ENCODE data around the gene POLN. TPM values are rescaled to one million over a fixed set of nuclear protein-coding genes. Genes with fewer than 3 reads are reported as not detected.

POLN gene
- total and polyA plus RNA-seq, 2 of the 4 experiments (the other 2 are of a cell fraction): 0.63 to 0.72 TPM

DNA sequence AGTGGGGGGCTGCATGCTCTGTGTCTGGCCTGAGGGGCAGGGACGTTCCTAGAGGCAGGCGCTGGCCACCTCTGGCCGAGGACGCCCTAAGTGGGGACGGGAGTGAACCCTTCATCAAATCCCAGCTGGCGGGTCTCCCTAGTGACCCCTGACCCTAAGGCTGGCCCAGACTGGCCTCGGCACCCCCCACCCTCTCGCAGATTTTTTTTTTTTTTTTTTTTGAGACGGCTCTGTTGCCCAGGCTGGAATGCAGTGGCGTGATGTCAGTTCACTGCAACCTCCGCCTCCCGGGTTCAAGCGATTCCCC is 21.0 kb upstream of the POLN start:
- CTCF ChIA-PET: interaction anchor here (0.7 kb wide), 1 partner anchor 151 kb away, joined by 4 read pairs; no protein-coding TSS in a partner anchor
- Histone ChIP-seq H3K4me3 (ENCODE audit: insufficient read depth, low read depth, low read length) (peak overlapping the region; percentile 49), H2BK120ac (ENCODE audit: low read depth, low read length) (peak overlapping the region; percentile 56), H3K14ac (replicated peaks; ENCODE audit: low read depth, low read length) (peak overlapping the region; percentile 55), H4K20me1 (ENCODE audit: insufficient read depth, low read length) (peaks cover 22% of the 10 kb centered on the region), H3K27ac (ENCODE audit: insufficient read depth, low read length) (peak overlapping the region; percentile 75), H3K27me3 (ENCODE audit: control insufficient read depth, insufficient read depth, low read length) (no peaks in the 10 kb centered on the region), H4K5ac (ENCODE audit: low read depth, low read length) (peak overlapping the region; percentile 28), H3K23ac (ENCODE audit: low read depth, low read length) (peak overlapping the region; percentile 92; the same call in 1 of the 2 replicates), H2BK20ac (ENCODE audit: low read depth, low read length) (no peak overlapping the region), H3K9me1 (ENCODE audit: insufficient read depth, low read length) (peaks cover 4% of the 10 kb centered on the region; the same call in 1 of the 2 replicates), H3K4me1 (ENCODE audit: control insufficient read depth, insufficient read depth, low read length) (peaks cover 8% of the 10 kb centered on the region; the same call in 1 of the 2 replicates), H2AFZ (replicated peaks; ENCODE audit: low read length, poor library complexity) (peak overlapping the region; percentile 92), H2AK5ac (ENCODE audit: low read depth, low read length) (peak overlapping the region; percentile 87; the same call in 1 of the 2 replicates), H3K4me2 (ENCODE audit: low read depth, low read length) (peak overlapping the region; percentile 70), H3K4ac (ENCODE audit: low read depth, low read length) (peak overlapping the region; percentile 87), H3K56ac (ENCODE audit: extremely low read depth, insufficient read depth, low read length) (no peak overlapping the region), H4K8ac (ENCODE audit: low read depth in 2 of 2, low read length in 2 of 2) (peak overlapping the region; percentile 38 to 89), H2BK5ac (ENCODE audit: low read depth, low read length, poor library complexity, severe bottlenecking) (peak overlapping the region; percentile 48), H3K18ac (ENCODE audit: low read depth, low read length) (peak overlapping the region; percentile 2; the same call in 1 of the 2 replicates), H4K91ac (ENCODE audit: insufficient read depth, low read depth, low read length) (peak overlapping the region; percentile 63), H3K9me3 (ENCODE audit: control insufficient read depth, insufficient read depth, low read length) (no peaks in the 10 kb centered on the region), H3K36me3 (ENCODE audit: control insufficient read depth, insufficient read depth, low read length) (peaks cover 12% of the 10 kb centered on the region; the same call in 1 of the 2 replicates), H2BK15ac (ENCODE audit: low read depth, low read length) (no peak overlapping the region), H3K9ac (ENCODE audit: low read depth, low read length) (peak overlapping the region; percentile 55), H3K79me1 (ENCODE audit: low read depth in 1 of 2, low read length in 2 of 2) (peaks cover 23 to 35% of the 10 kb centered on the region in 2 experiments), H2AK9ac (replicated peaks; ENCODE audit: low read depth, low read length, poor library complexity) (peak overlapping the region; percentile 84)
- WGBS, 2 experiments (ENCODE audit: extremely low coverage in 2 of 2, insufficient read length in 1 of 2): 20% methylated on average over 2 of the region's 13 CpGs; no CpG with 5 or more reads in 1 of the 2 experiments
- dilution Hi-C loops (cut with HindIII; ENCODE audit: low sequenced_read_pairs, unreplicated experiment) (no loop called here), in situ Hi-C loops (cut with MboI; ENCODE audit: low sequenced_read_pairs) (no loop called here), intact Hi-C loops (cut with micrococcal nuclease) (loop anchor here (5.0 to 10.0 kb wide), 3 partner anchors 89 to 204 kb away; partner anchors contain the start of genes CFAP99, RNF4 and ZFYVE28)
- no TSS peak for BruUV-seq (replicated peaks)
- DNase-seq (no peak), ATAC-seq (ENCODE audit: low read depth) (no peak)
- TF ChIP-seq CEBPB (IDR thresholded peaks at IDR 0.05; ENCODE audit: low read depth, low read length) (no peak), FOS (IDR thresholded peaks at IDR 0.05; ENCODE audit: low read depth, low read length) (no peak), MAFK (IDR thresholded peaks at IDR 0.05; ENCODE audit: low read depth, low read length) (no peak), SMC3 (IDR thresholded peaks at IDR 0.05; ENCODE audit: low read depth, low read length) (no peak), POLR2A (IDR thresholded peaks at IDR 0.05; ENCODE audit: low read depth, low read length) (no peak), CHD1 (IDR thresholded peaks at IDR 0.05; ENCODE audit: low read depth, low read length) (no peak), BHLHE40 (IDR thresholded peaks at IDR 0.05; ENCODE audit: low read depth, low read length) (no peak), RAD21 (IDR thresholded peaks at IDR 0.05; ENCODE audit: low read length) (no peak), MAZ (IDR thresholded peaks at IDR 0.05; ENCODE audit: borderline replicate concordance, low read depth, low read length) (no peak), MXI1 (IDR thresholded peaks at IDR 0.05; ENCODE audit: borderline replicate concordance, low read depth, low read length) (no peak), RFX5 (IDR thresholded peaks at IDR 0.05; ENCODE audit: low read depth, low read length) (no peak), NFE2L2 (IDR thresholded peaks at IDR 0.05; ENCODE audit: low read depth, low read length) (no peak), RCOR1 (IDR thresholded peaks at IDR 0.05; ENCODE audit: insufficient replicate concordance, low read length) (no peak)
- TF ChIP-seq, protein P1, sequence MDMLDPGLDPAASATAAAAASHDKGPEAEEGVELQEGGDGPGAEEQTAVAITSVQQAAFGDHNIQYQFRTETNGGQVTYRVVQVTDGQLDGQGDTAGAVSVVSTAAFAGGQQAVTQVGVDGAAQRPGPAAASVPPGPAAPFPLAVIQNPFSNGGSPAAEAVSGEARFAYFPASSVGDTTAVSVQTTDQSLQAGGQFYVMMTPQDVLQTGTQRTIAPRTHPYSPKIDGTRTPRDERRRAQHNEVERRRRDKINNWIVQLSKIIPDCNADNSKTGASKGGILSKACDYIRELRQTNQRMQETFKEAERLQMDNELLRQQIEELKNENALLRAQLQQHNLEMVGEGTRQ (IDR thresholded peaks at IDR 0.05; ENCODE audit: low read depth, low read length): no peak
- TF ChIP-seq, protein P2, sequence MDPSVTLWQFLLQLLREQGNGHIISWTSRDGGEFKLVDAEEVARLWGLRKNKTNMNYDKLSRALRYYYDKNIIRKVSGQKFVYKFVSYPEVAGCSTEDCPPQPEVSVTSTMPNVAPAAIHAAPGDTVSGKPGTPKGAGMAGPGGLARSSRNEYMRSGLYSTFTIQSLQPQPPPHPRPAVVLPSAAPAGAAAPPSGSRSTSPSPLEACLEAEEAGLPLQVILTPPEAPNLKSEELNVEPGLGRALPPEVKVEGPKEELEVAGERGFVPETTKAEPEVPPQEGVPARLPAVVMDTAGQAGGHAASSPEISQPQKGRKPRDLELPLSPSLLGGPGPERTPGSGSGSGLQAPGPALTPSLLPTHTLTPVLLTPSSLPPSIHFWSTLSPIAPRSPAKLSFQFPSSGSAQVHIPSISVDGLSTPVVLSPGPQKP (IDR thresholded peaks at IDR 0.05; ENCODE audit: borderline replicate concordance, low read depth, low read length): no peak
- TF ChIP-seq, protein P3, sequence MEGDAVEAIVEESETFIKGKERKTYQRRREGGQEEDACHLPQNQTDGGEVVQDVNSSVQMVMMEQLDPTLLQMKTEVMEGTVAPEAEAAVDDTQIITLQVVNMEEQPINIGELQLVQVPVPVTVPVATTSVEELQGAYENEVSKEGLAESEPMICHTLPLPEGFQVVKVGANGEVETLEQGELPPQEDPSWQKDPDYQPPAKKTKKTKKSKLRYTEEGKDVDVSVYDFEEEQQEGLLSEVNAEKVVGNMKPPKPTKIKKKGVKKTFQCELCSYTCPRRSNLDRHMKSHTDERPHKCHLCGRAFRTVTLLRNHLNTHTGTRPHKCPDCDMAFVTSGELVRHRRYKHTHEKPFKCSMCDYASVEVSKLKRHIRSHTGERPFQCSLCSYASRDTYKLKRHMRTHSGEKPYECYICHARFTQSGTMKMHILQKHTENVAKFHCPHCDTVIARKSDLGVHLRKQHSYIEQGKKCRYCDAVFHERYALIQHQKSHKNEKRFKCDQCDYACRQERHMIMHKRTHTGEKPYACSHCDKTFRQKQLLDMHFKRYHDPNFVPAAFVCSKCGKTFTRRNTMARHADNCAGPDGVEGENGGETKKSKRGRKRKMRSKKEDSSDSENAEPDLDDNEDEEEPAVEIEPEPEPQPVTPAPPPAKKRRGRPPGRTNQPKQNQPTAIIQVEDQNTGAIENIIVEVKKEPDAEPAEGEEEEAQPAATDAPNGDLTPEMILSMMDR (conservative IDR thresholded peaks at IDR 0.05; ENCODE audit: low read depth, low read length): no peak
- POLR2A ChIA-PET (ENCODE audit: unreplicated experiment): no interaction called here

All from IMR-90 (cell line).